ENCODE results near the gene CCDC9. TPM values are rescaled to one million over a fixed set of nuclear protein-coding genes. Genes with fewer than 3 reads are reported as not detected.
A peak's percentile ranks its signal among the peaks of the same experiment; 100 is the strongest.
"Not testable (repeated sequence)": the region's sequence is repeated elsewhere in the genome, so short reads cannot be mapped to it uniquely, and the experiment has no call there.

Gene CCDC9
- polyA plus RNA-seq, 10 donors = 15.3 to 22.4 (median 19.1) TPM

GRCh38 chr19:47283405-47284059 is 27.2 kb downstream of the CCDC9 start:
- DNase-seq = no peak

DNA sequence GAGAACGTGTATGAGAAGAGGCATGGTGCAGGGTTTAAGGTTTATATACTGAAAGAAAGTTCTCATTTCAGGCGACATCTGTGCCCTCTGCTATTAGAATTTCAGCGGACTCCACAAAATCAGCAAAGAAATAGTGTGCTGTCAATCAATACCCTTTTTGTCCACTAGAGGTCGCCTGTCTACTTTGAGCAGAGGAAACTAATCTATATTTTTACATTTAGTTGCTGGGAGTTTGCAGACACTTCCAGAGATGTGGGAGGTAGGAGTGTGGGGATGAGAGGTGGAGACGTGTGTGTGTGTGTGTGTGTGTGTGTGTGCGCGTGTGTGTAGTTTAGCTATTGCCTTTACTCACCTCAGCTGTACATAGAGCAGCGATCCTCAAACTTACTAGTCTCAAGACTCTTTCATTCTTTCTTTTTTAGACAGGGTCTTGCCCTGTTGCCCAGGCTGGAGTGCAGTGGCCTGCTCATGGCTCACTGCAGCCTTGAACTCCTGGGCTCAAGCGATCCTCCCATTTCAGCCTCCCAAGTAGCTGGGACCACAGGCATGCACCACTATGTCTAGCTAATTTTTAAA is 28.1 kb downstream of the CCDC9 start:
- peak in 2 of 3 donors; percentile 79 to 80 for DNase-seq

DNA sequence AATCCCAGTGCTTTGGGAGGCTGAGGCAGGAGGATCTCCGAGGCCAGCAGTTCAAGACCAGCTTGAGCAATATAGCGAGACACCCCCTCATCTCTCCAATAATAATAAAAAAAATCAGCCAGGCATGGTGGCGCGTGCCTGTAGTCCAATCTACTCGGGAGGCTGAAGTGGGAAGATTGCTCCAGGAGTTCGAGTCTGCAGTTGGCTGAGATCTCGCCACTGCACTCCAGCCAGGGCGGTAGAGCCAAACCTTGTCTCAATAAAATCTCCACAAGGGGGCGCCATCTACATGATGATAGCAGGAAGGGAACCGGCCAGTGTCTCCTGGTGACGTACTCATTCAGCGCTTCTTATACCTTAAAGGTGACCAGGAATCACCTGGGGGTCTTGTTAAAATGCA is 39.7 kb downstream of the CCDC9 start:
- DNase-seq = peak; percentile 60 to 72 (median 71)

- DNase-seq = not testable (repeated sequence)
Observed at GRCh38 chr19:47300867-47301266, 44.5 kb downstream of the CCDC9 start.

DNA sequence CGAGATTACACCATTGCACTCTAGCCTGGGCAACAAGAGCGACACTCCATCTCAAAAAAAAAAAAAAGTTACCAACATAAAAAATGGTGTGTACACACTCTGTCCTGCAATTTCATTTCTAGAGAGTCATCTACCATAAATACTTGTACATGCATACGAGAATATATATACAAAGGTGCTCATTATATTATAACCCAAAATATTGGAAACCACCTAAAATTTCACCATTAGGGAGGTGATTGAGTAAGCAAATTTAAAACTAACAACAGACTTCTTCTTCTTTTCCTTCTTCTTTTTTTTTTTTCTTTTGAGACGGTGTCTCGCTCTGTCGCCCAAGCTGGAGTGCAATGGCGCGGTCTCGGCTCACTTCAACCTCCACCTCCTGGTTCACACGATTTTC is 45.9 kb downstream of the CCDC9 start:
- DNase-seq = no peak

- no peak for DNase-seq
Observed at GRCh38 chr19:47303966-47304365, 47.6 kb downstream of the CCDC9 start.

DNA sequence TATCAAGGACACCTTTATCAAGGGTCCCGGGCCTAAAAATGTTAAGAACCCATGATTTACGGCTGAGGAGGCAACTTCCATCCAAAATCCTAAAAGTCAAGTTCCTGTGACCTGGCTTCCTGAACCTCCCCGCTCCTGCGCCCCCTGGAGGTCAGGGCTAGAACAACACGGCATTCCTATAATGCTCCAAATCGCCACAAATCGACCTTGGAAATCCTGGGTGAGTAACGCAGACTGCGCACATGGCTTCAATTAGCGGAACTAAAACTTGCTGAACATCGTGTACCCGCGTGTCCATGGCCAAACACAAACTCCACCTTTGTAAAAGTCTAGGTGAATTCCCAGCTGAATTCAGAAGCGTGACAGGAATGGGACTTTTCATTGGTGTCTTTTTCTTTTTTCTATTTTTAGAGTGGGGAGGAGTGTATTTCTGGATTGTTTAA is 49.0 kb downstream of the CCDC9 start:
- peak; percentile 43 to 68 (median 59) for DNase-seq

DNA sequence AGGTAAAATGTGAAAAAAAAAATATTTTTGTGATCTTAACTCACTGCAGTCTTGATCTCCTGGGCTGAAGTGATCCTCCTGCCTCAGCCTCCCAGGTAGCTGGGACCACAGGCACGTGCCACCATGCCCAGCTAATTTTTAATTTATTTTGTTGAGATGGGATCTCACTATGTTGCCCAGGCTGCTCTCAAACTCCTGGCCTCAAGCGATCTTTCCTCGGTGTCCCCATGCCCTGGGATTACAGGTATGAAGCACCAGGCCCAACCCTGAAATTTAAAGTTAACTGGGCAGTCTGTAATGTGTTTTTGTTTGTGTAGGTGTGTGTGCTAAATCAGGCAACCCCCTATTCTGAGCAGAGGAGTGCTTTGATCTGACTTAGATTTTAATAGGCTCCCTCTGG is 50.0 kb downstream of the CCDC9 start:
- no peak for DNase-seq

DNA sequence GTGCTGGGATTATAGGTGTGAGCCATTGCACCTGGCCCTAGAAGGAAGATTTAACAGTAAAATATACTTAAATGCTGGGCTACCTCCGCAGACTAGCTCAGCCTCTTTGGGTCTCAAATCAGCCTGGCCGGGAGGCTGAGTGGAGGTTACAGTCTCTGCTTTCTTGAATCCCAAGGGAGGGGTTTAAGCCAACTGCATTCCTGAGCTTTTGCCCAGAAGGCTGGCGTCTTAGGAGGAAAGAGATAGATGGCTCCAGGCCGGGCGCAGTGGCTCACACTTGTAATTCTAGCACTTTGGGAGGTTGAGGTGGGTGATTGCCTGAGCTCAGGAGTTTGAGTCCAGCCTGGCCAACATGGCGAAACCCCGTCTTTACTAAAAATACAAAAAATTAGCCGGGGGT is 52.7 kb downstream of the CCDC9 start:
- DNase-seq = no peak

DNA sequence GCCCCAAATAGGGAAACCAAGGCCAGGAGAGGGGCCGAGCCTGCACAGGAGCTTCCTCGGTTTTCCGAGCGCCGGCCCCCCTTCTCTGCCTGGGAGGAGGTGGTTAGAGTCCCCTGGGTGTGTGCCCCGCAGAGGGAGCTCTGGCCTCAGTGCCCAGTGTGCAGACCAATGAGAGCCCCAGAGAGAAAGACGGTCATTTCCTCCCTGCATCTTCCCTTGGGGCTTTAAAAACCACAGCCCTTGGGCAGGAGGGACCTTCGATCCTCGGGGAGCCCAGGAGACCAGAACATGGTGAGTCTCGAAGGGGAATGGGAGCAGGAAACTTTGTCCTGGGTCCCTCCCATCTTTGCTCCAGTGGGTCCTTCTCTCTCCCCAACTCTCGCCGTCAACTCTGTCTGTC is 53.3 kb downstream of the CCDC9 start, which contains the start of gene C5AR1:
Gene C5AR1, plus strand, starts transcription at position 254 of the 400 bp plus-strand sequence. Its CDS starts 35 bp downstream, at position 289.
- DNase-seq = no peak

GRCh38 chr19:47310323-47310722 is 54.0 kb downstream of the CCDC9 start:
- no peak for DNase-seq

DNA sequence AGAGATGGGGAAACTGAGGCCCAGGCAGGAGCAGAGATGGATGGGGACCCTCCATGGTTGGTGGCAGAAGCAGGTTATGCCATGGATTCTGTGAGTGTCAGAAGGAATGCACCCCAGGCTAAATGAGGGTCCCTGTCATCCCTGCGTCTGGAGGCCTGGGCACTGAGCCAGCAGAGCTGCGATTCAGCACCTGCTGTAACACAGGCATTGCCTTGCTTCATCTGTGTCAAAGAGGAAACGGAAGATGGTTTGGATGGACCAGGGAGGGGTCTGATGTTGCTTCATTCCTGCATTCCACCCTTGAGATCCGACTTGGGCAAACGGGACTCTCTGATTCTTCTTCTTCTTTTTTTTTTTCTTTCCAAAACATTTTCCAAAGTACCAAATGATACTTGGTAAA is 54.5 kb downstream of the CCDC9 start:
- DNase-seq = peak in 1 of 3 donors; percentile 34

DNA sequence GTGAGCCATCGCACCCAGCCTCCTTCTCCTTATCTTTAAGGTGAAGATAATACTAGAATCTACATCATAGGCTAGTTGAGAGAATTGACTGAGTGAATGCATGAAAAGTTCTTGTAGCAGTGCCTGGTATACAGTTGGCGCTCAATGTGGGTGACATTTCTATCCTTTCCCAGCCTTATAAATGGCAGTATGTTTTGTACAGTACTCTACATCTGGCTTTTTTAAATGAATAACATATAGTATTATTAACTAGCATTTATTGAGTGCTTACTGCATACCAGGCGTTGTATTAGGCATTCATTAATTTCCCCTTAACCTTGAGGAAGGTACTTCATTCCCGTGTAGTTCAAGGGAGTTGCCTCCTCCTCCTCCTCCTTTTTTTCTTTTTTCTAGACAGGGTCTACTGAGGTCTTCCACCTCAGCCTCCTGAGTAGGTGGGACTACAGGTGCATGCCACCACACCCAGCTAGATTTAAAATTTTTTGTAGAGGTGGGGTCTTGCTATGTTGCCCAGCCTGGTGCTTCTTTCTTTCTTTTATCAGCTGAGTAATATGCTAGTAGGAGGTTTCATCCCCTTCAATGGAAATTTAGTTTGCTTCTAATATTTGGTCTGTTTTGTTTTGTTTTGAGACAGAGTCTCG is 56.2 kb downstream of the CCDC9 start:
- DNase-seq = no peak

DNA sequence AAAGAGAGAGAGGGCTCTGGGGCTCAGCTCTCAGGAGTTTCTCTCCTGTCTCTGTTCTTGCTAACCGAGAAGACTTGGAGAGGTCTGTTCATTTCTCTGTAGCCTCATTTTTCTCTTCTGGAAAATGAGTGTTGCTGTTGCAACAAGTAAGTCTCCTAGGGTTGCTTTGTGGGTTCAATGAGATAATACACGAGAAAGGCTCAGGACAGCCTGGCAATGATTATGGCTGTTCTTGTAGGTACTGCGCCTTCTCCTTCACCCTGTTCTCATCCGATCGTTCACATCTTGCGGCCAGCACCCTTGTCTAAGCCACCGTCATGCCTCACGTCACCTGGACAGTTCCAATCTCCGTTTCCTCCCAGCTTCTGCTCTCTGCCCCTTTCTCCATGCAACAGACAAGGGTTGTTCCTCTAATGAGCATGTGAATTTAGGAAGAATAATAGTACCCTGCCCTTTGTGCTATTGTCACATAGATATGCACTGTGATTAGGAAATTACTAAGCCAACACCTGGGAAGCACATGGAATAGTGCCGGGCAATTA is 57.5 kb downstream of the CCDC9 start:
- no peak for DNase-seq

DNA sequence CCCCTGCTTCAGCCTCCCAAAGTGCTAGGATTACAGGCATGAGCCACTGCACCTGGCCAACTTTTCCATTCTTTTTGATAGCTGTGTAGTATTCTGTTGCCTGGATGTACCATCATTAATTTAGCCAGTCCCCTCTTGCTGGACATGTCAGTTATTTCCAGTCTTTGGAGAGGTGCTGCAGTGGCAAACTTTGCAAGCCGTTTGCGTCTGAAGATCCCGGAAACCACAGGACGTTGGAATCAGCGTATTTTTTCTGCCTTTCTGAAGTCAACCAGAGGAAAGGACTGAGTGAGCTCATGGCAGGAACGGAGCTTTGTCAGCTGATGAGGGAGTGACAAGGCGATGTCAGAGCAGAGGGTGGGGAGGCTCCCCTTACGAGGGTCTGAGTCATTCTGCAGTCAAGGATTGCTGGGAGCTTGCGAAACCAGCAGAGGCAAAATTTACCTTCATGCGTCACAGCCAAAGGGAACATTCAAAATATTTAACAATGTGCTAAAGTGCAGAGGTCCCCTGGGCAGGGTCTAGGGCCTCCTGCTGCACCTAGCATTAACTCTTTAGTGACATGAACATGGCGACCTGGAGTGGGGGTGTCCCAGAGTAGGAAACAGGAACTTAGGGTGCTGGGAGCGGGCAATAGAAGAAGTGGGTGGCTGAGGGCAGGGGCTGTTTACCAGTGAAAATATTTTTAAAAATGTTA is 58.9 kb downstream of the CCDC9 start:
- DNase-seq = peak in 2 of 3 donors; percentile 63 to 70

DNA sequence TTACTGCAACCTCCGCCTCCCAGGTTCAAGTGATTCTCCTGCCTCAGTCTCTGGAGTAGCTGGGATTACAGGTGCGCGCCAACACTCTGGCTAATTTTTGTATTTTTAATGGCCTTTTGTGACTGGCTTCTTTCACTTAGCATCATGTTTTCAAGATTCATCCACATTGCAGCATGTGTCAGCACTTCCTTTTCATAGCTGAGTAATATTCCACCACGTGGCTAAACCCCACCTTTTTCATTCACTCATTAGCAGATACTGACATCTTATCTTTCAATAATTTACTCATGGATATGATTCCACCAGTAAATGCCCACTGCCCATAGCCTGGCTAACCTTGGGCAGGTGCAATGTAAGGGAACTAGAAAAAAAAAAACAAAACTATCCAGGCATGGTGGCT is 60.2 kb downstream of the CCDC9 start:
- DNase-seq = no peak

DNA sequence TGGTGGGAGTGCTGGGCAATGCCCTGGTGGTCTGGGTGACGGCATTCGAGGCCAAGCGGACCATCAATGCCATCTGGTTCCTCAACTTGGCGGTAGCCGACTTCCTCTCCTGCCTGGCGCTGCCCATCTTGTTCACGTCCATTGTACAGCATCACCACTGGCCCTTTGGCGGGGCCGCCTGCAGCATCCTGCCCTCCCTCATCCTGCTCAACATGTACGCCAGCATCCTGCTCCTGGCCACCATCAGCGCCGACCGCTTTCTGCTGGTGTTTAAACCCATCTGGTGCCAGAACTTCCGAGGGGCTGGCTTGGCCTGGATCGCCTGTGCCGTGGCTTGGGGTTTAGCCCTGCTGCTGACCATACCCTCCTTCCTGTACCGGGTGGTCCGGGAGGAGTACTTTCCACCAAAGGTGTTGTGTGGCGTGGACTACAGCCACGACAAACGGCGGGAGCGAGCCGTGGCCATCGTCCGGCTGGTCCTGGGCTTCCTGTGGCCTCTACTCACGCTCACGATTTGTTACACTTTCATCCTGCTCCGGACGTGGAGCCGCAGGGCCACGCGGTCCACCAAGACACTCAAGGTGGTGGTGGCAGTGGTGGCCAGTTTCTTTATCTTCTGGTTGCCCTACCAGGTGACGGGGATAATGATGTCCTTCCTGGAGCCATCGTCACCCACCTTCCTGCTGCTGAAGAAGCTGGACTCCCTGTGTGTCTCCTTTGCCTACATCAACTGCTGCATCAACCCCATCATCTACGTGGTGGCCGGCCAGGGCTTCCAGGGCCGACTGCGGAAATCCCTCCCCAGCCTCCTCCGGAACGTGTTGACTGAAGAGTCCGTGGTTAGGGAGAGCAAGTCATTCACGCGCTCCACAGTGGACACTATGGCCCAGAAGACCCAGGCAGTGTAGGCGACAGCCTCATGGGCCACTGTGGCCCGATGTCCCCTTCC is 63.9 kb downstream of the CCDC9 start:
- DNase-seq = no peak
